ENCODE results near the gene VEGFB.

DNA sequence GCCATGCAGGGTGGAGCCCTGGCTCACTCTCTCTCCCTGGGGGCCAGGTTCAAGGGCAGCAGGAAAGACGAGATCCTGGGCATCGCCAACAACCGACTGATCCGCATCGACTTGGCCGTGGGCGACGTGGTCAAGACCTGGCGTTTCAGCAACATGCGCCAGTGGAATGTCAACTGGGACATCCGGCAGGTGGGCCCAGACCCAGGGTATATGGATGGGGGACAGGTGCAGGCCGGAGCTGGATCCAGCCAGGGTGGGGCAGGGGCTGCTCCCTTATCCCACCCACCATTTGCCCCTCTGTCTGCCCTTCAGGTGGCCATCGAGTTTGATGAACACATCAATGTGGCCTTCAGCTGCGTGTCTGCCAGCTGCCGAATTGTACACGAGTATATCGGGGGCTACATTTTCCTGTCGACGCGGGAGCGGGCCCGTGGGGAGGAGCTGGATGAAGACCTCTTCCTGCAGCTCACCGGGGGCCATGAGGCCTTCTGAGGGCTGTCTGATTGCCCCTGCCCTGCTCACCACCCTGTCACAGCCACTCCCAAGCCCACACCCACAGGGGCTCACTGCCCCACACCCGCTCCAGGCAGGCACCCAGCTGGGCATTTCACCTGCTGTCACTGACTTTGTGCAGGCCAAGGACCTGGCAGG is 11.3 kb upstream of the VEGFB start:
- TF ChIP-seq POLR2A (IDR thresholded peaks at IDR 0.05; ENCODE audit: low read depth) (no peak), EP300 (IDR thresholded peaks at IDR 0.05) (no peak), POLR2AphosphoS5 (IDR thresholded peaks at IDR 0.05) (no peak)
- TF ChIP-seq, protein P1, sequence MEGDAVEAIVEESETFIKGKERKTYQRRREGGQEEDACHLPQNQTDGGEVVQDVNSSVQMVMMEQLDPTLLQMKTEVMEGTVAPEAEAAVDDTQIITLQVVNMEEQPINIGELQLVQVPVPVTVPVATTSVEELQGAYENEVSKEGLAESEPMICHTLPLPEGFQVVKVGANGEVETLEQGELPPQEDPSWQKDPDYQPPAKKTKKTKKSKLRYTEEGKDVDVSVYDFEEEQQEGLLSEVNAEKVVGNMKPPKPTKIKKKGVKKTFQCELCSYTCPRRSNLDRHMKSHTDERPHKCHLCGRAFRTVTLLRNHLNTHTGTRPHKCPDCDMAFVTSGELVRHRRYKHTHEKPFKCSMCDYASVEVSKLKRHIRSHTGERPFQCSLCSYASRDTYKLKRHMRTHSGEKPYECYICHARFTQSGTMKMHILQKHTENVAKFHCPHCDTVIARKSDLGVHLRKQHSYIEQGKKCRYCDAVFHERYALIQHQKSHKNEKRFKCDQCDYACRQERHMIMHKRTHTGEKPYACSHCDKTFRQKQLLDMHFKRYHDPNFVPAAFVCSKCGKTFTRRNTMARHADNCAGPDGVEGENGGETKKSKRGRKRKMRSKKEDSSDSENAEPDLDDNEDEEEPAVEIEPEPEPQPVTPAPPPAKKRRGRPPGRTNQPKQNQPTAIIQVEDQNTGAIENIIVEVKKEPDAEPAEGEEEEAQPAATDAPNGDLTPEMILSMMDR (IDR thresholded peaks at IDR 0.05) = no peak
